Activated CD4-positive, CD25-positive, alpha-beta regulatory T cell treated with anti-CD3 and anti-CD28 coated beads, Interleukin-2, amount 50 U/mL, for 72 hours (primary cell): ENCODE results near the gene RGSL1.

ENCODE experiments used
- DNase-seq: peaks from one replicate; pipeline ENCODE4 v3.0.0; 2021

The RGSL1 gene

DNA sequence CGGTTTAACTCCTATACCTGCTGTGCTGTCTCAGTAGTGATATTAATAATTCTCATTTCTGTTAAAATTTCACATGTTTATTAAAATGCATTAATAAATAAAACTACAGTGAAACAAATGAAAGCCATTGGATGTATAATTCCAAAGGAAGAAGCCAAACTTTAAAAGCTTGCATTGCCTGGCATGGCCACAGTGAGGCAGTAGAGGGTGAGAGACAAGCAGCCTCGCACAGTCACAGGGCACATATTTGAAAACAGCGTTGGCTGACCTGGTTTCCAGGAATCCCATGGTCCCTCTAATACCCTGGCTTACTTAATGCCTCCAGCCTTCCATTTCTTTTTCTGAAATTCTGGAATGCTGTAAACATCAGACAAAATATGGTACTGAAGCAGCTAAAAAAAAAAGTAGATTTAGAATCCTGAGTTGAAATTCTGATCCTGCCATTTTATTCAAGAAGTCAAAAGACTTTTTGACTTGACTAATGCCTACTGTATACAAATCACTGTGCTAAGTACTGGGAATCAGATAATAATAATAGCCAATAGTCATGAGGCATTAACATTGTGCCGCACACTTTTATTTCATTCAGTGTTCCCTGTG, 145.8 kb downstream of the RGSL1 start:
- DNase-seq: peak; percentile 74

- DNase-seq: no peak
These were observed 147.0 kb downstream of the RGSL1 start for GRCh38 chr1:182596934-182597333.

- DNase-seq: no peak
These were observed 148.3 kb downstream of the RGSL1 start for GRCh38 chr1:182598296-182598695.

- no peak for DNase-seq
These were observed 149.4 kb downstream of the RGSL1 start for GRCh38 chr1:182599339-182599738.

DNA sequence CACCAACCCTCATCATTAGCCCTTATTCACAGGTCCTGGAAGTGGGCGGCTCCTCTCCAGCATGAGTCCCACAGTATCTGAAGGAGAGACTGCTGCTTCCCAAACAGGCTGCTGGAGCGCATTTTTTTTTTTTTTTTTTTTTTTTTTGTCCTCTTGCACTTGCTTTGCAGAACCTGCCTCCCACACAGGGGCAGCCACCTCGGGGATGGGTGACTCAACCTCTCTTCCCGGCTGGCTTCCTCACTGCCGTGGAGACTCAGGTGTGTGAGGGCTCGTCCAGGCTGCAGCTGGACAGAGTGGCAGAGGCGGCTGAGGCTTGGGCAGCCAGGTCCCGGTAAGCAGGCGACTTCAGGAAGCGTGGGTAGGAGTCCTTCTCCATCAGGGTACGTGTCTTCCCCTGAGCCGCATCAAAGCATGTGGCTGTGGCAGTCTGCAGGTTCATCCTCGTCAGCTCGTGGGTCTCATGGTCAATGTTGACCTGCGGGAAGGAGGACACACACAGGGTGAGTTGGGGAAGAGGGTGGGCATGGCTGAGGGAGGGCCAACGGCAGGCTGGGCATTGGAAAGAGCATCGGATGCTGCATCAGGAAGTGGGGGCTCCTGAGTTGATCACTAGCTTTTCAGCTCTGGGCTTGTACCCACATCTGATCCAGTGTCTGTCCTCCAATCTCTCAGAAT, 150.2 kb downstream of the RGSL1 start:
- no peak for DNase-seq

DNA sequence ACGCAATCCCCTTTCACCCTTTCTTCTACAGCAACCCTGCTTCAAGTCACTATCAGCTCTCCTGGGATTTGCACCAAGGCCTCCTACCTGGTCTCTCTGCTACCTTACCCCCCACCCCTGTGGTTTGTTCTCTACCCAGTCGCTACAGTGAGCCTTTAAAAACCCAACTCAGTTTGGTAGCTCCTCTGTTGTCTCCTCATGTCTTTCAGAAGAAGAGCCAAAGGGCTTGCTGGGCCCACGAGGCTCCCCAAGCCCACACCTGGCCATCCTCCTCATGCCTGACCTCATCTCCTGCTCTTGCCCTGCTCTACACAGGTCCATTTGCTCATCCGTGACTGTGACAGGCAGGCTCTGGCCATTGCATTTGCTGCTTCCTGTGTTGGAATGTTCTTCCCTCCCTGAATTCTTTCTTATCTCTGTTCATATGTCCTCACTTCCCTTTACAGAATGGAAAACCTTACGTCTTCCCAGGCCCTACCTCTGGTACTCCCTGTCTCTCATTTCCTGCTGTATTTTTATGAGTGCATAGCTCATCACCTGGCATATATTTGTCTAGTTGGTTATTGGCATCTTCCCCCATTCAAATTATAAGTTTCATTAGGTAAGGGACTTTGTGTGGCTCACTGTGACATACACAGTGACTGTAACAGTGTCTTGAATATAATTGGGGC, 150.9 kb downstream of the RGSL1 start:
- no peak for DNase-seq

GRCh38 chr1:182601416-182601786, 151.5 kb downstream of the RGSL1 start:
- peak; percentile 70 for DNase-seq

- DNase-seq: no peak
These were observed 152.0 kb downstream of the RGSL1 start for GRCh38 chr1:182601913-182602312.

DNA sequence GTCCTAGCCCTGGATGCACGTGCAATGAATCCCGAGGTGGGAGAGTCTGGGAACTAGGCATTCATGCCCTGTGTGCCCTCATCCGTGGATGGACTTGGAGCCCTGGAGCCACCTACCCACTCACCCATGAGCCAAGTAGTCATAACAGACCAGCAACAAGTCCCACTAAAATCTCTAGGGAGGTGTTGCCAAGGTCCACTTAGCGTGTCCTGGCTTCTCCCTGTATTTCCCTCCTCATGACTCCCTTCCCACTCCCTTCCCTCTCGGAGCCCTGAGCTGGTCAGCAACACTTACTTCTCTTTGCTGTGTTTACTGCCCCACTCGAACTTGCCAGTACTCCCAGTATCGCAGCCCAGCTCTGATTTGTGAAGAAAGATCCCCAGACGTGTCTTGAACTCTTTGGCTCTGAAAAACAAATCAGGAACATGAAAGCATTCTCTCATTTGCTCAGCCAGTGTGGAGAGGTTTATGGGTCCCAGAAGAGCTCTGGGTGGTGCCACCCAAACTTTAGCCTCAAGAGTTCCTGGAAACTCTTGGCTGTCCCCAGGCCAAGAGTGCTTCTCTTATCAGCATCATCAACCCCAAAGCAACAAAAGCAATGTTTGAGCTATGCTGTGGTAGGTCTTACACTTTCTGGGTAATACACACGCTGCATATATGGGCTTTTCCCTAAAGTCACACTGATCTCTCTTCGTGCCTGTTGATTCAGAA, 153.1 kb downstream of the RGSL1 start:
- no peak for DNase-seq

- DNase-seq: no peak
These were observed 153.8 kb downstream of the RGSL1 start for GRCh38 chr1:182603646-182604174.

- DNase-seq: peak; percentile 94
These were observed 154.5 kb downstream of the RGSL1 start, which contains the start of gene RGS16 for GRCh38 chr1:182604175-182605164. RGS16 (minus strand) TSS chr1:182604389; CDS start chr1:182604259, 130 bp downstream.

GRCh38 chr1:182607566-182607965, 157.6 kb downstream of the RGSL1 start:
- no peak for DNase-seq

DNA sequence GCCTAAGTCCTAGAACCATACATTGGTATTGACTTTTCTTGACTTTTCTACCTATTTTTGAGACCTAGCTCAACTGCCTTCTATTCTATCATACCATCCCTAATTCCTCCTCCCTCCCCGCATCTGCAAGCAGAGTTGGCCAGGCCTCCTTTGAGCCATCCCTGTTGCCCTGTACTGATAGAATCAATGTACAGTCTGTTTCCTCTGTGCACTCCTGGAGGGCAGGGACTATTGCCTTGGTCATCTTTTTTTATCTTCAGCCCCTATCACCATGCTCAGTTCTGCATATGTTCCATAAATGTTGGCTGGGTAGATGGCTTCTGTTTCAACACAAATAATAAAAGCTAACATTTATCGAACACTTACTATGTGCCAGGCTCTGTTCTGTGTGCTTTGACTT, 158.3 kb downstream of the RGSL1 start:
- DNase-seq: no peak

DNA sequence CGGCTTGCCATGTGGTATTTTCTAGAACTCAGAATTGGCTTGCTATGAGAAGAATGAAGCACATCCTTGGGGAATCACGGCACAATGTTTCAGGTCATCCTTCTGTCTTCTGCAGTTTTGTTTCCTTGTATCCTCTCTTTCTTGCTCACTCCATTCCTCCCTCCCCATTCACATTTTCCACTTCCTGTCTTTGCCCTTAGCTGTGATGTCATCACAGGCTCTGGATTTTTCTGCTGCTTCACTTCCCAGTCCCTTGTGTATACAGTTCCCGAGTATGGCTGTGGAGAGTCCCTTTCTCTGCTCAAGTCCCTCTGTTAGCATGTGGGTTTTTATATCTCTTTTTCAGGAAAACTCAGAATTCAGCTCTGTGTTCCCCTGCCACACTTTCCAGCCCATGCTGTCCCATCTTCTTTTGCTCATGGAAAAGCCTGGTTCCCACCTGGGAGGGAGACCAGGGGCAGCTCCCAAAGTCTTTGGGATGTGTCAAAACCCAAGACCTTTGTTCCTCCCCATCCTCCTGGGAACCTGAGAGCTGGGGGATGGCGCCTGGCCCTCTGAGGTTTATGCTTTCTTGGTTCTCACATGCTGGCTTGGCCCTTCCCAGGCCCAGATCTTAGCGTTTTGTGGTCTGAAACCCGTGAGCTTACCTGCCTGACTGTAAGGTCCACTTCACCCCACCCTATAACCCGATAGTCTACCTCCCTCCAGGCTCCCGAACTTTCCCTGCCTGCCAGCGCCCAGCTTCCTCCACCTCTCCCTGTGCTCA, 159.1 kb downstream of the RGSL1 start:
- no peak for DNase-seq
